ENCODE results near the gene UBE2G2. TPM values are rescaled to one million over a fixed set of nuclear protein-coding genes. Genes with fewer than 3 reads are reported as not detected.

UBE2G2 gene
- total RNA-seq, 1 donor from 2014 or later, result 92.2 TPM

- DNase-seq (ENCODE audit: low spot score), result no peak
Measured at GRCh38 chr21:44791993-44792392, 9.6 kb downstream of the UBE2G2 start.

GRCh38 chr21:44791246-44791645 lies 10.4 kb downstream of the UBE2G2 start:
- DNase-seq (ENCODE audit: low spot score), result no peak

- no peak for DNase-seq (ENCODE audit: low spot score)
Measured at GRCh38 chr21:44790368-44790767, 11.3 kb downstream of the UBE2G2 start.

GRCh38 chr21:44789880-44790279 lies 11.7 kb downstream of the UBE2G2 start:
- DNase-seq (ENCODE audit: low spot score), result no peak

- no peak for DNase-seq (ENCODE audit: low spot score)
Measured at GRCh38 chr21:44785620-44786335, 15.8 kb downstream of the UBE2G2 start.

- no peak for DNase-seq (ENCODE audit: low spot score)
Measured at GRCh38 chr21:44784810-44785209, 16.8 kb downstream of the UBE2G2 start.

- DNase-seq (ENCODE audit: low spot score), result no peak
Measured at GRCh38 chr21:44783020-44783696, 18.5 kb downstream of the UBE2G2 start.

- no peak for DNase-seq (ENCODE audit: low spot score)
Measured at GRCh38 chr21:44780767-44781459, 20.7 kb downstream of the UBE2G2 start.

- DNase-seq (ENCODE audit: low spot score), result no peak
Measured at GRCh38 chr21:44780137-44780502, 21.5 kb downstream of the UBE2G2 start.

GRCh38 chr21:44779417-44780136 lies 22.0 kb downstream of the UBE2G2 start:
- no peak for DNase-seq (ENCODE audit: low spot score)

- DNase-seq (ENCODE audit: low spot score), result no peak
Measured at GRCh38 chr21:44778983-44779382, 22.6 kb downstream of the UBE2G2 start.

GRCh38 chr21:44778499-44778911 lies 23.1 kb downstream of the UBE2G2 start:
- no peak for DNase-seq (ENCODE audit: low spot score)

GRCh38 chr21:44778094-44778493 lies 23.5 kb downstream of the UBE2G2 start:
- no peak for DNase-seq (ENCODE audit: low spot score)

- no peak for DNase-seq (ENCODE audit: low spot score)
Measured at GRCh38 chr21:44774972-44775371, 26.6 kb downstream of the UBE2G2 start.

GRCh38 chr21:44773291-44773932 lies 28.2 kb downstream of the UBE2G2 start:
- no peak for DNase-seq (ENCODE audit: low spot score)

- DNase-seq (ENCODE audit: low spot score), result no peak
Measured at GRCh38 chr21:44771896-44772525, 29.6 kb downstream of the UBE2G2 start.

GRCh38 chr21:44767834-44768831 lies 33.5 kb downstream of the UBE2G2 start:
- no peak for DNase-seq (ENCODE audit: low spot score)

- DNase-seq (ENCODE audit: low spot score), result no peak
Measured at GRCh38 chr21:44766818-44767354, 34.7 kb downstream of the UBE2G2 start.

- no peak for DNase-seq (ENCODE audit: low spot score)
Measured at GRCh38 chr21:44766014-44766817, 35.4 kb downstream of the UBE2G2 start.

Measured in umbilical cord (tissue), 2 donors.